Mammary microvascular endothelial cell (primary cell): Measurements from ENCODE around the gene BCL7A. TPM values are rescaled to one million over a fixed set of nuclear protein-coding genes. Genes with fewer than 3 reads are reported as not detected.

Experiments used
- total RNA-seq: library from RNA; depleted of rRNA; stranded (reverse); fragments of >200 nt; gene quantifications from 2 replicates; pipeline ENCODE4 v1.2.3, GENCODE V29; 2015

BCL7A gene
- total RNA-seq: 6.2 and 6.3 TPM in 2 replicates

DNA sequence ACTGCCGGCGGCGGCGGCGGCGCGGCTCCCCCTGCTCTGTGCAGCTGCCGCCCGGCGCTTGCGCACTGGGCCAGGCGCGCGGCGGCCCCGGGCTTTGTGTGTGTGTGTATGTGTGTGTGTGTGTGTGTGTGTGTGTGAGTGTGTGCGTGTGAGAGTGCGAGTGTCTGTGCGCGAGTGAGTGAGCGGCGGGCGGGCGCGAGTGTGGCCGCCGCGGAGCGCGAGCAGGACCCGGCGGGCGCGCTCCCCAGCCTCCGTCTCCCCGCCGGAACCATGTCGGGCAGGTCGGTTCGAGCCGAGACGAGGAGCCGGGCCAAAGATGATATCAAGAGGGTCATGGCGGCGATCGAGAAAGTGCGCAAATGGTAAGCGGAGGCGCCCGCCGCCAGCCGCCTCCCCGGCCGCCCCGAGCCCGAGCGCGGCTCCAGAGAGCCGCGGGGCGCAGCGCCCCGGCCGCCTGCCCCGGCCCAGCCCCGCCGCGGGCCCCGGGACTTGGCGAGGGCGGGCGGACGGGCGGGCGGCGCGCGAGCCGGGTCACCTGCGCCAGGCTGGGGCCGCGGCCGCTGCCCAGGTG lies at the start of gene BCL7A:
Gene BCL7A (plus strand): TSS at position 63 of the 571 bp plus-strand sequence. CDS start 208 bp downstream, at position 271.

DNA sequence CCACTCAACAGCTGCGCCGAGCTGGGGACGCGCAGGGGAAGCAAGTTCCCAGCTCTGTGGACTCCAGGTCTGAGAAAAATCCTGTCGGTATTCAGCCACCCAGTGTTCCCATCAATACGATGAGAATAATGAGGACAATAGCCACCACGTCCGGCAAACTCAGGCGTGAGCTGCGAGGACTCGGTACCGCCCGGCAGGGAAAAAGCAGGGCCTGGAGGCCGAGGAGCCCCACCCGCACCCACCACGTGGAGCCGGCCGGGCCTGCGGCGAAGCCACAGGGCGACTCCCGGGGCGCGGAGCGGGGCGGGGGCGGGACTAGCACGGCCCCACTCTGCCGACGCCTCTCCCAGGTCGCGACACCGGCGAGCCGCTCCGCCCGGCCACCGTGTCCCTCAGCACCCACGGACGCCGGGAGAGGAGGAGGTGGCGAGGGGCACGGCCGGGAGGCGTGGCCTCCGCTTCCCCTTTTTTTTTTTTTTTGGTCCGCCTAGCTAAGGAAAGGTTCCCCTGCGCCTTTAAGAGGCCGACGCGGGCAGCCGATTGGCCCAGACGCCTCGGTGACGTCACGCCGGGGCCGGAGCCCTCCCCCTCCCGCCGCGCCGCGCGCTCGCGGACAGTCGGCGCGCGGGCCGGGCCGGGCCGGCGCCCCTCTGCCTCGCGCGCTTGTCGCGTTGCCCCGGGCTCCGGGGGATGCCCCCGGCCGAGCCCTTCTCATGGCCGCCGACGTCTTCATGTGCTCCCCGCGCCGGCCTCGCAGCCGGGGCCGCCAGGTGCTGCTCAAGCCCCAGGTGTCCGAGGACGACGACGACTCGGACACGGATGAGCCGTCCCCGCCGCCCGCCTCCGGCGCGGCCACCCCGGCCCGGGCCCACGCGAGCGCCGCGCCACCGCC lies 56.7 kb downstream of the BCL7A start, which contains the start of gene MLXIP:
Gene MLXIP (plus strand): TSS at position 616 of the 892 bp plus-strand sequence. CDS start 98 bp downstream, at position 714.

Other genes with a start within 250 kb of the BCL7A start
- 33.4 and 33.5 TPM in 2 replicates for gene RHOF, start 228.2 kb upstream of the BCL7A start, total RNA-seq
- 3.3 and 4.9 TPM in 2 replicates for gene SETD1B, start 217.9 kb upstream of the BCL7A start, total RNA-seq
- gene HPD, start 163.0 kb upstream of the BCL7A start, total RNA-seq: not detected in 2 replicates
- 109 and 127 TPM in 2 replicates for gene PSMD9, start 133.1 kb upstream of the BCL7A start, total RNA-seq
- gene CFAP251, start 103.3 kb upstream of the BCL7A start, total RNA-seq: 2.5 and 5.5 TPM in 2 replicates
- 16.3 and 17.4 TPM in 2 replicates for gene MLXIP, start 56.9 kb downstream of the BCL7A start, total RNA-seq
- gene IL31, start 152.3 kb downstream of the BCL7A start, total RNA-seq: not detected in 2 replicates
- 0.93 and 2.6 TPM in 2 replicates for gene LRRC43, start 161.2 kb downstream of the BCL7A start, total RNA-seq
- gene B3GNT4, start 181.8 kb downstream of the BCL7A start, total RNA-seq: not detected in 2 replicates
- 60.7 and 63.3 TPM in 2 replicates for gene DIABLO, start 204.2 kb downstream of the BCL7A start, total RNA-seq
- gene VPS33A, start 244.6 kb downstream of the BCL7A start, total RNA-seq: 19.3 and 23.8 TPM in 2 replicates